ENCODE data around the gene TTLL9.

The TTLL9 gene

GRCh38 chr20:31894980-31895675, 24.7 kb downstream of the TTLL9 start:
- no peak for TF ChIP-seq POLR2A (IDR thresholded peaks at IDR 0.05; ENCODE audit: extremely low read depth, insufficient read length)
- no peak for TF ChIP-seq MAX (IDR thresholded peaks at IDR 0.05; ENCODE audit: low read depth, low read length)
- TF ChIP-seq CTCF (IDR thresholded peaks at IDR 0.05; ENCODE audit: low read depth, low read length) = no peak
- TF ChIP-seq MYC (IDR thresholded peaks at IDR 0.05; ENCODE audit: low read depth, low read length) = no peak
- no peak overlapping the region for H3K4me3 ChIP-seq (ENCODE audit: low read depth, low read length)
- DNase-seq (ENCODE audit: low read depth) = peak; percentile 95

- no peak overlapping the region for H3K4me3 ChIP-seq (ENCODE audit: low read depth, low read length)
- no peak for TF ChIP-seq MAX (IDR thresholded peaks at IDR 0.05; ENCODE audit: low read depth, low read length)
- TF ChIP-seq CTCF (IDR thresholded peaks at IDR 0.05; ENCODE audit: low read depth, low read length) = no peak
- TF ChIP-seq MYC (IDR thresholded peaks at IDR 0.05; ENCODE audit: low read depth, low read length) = no peak
- no peak for TF ChIP-seq POLR2A (IDR thresholded peaks at IDR 0.05; ENCODE audit: extremely low read depth, insufficient read length)
- DNase-seq (ENCODE audit: low read depth) = no peak
These were observed 25.6 kb downstream of the TTLL9 start for GRCh38 chr20:31896049-31896448.

GRCh38 chr20:31897541-31897940, 27.1 kb downstream of the TTLL9 start:
- no peak overlapping the region for H3K4me3 ChIP-seq (ENCODE audit: low read depth, low read length)
- DNase-seq (ENCODE audit: low read depth) = no peak
- no peak for TF ChIP-seq CTCF (IDR thresholded peaks at IDR 0.05; ENCODE audit: low read depth, low read length)
- TF ChIP-seq POLR2A (IDR thresholded peaks at IDR 0.05; ENCODE audit: extremely low read depth, insufficient read length) = no peak
- no peak for TF ChIP-seq MAX (IDR thresholded peaks at IDR 0.05; ENCODE audit: low read depth, low read length)
- no peak for TF ChIP-seq MYC (IDR thresholded peaks at IDR 0.05; ENCODE audit: low read depth, low read length)

GRCh38 chr20:31901615-31902014, 31.2 kb downstream of the TTLL9 start:
- no peak for DNase-seq (ENCODE audit: low read depth)
- TF ChIP-seq MAX (IDR thresholded peaks at IDR 0.05; ENCODE audit: low read depth, low read length) = no peak
- no peak for TF ChIP-seq POLR2A (IDR thresholded peaks at IDR 0.05; ENCODE audit: extremely low read depth, insufficient read length)
- TF ChIP-seq MYC (IDR thresholded peaks at IDR 0.05; ENCODE audit: low read depth, low read length) = no peak
- TF ChIP-seq CTCF (IDR thresholded peaks at IDR 0.05; ENCODE audit: low read depth, low read length) = no peak

GRCh38 chr20:31903627-31904386, 33.4 kb downstream of the TTLL9 start:
- TF ChIP-seq MYC (IDR thresholded peaks at IDR 0.05; ENCODE audit: low read depth, low read length) = no peak
- no peak for TF ChIP-seq CTCF (IDR thresholded peaks at IDR 0.05; ENCODE audit: low read depth, low read length)
- no peak for DNase-seq (ENCODE audit: low read depth)
- H3K4me3 ChIP-seq (ENCODE audit: low read depth, low read length) = no peak overlapping the region

More at GRCh38 chr20:31901615-31902014, 31.2 kb downstream of the TTLL9 start:
- H3K4me3 ChIP-seq (ENCODE audit: low read depth, low read length) = no peak overlapping the region

All from NB4 (cell line).